PC-3 (cell line): Measurements from ENCODE around the gene ADGRF3. TPM values are rescaled to one million over a fixed set of nuclear protein-coding genes. Genes with fewer than 3 reads are reported as not detected.

Experiments used
- ATAC-seq: fragments of 200-7000 bp; cut with Tn5 transposase; 2 replicates; pipeline ENCODE4 v1.9.1; 2020; ENCODE audit warnings: mild to moderate bottlenecking, moderate library complexity
- Bru-seq: library from RNA; stranded (reverse); fragments of 400-500 nt; gene quantifications from one replicate; lab custom pipeline; 2021; lab: Mats Ljungman, UMichigan
- BruChase-seq, 2 experiments: library from RNA; stranded (reverse); fragments of 400-500 nt; gene quantifications; one replicate each; lab custom pipeline; 2021; lab: Mats Ljungman, UMichigan
- BruUV-seq: library from RNA; stranded (reverse); fragments of 400-500 nt; replicated peaks from 2 replicates; lab custom pipeline; 2021; lab: Mats Ljungman, UMichigan
- CTCF ChIA-PET: fragments of 300-600 bp; sonication (Branson Sonifier 250); formaldehyde crosslinking; loops from one replicate; lab custom pipeline; 2022; ENCODE audit warnings: antibody characterized with exemption; lab: Charles Lee
- POLR2A ChIA-PET: fragments of 300-600 bp; sonication (Branson Sonifier 250); formaldehyde crosslinking; loops from one replicate; lab custom pipeline; 2022; ENCODE audit warnings: antibody characterized with exemption; ENCODE audit not compliant: unreplicated experiment; lab: Charles Lee
- DNase-seq: peaks from one replicate; pipeline ENCODE4 v3.0.0-alpha.2; 2015
- H2AFZ ChIP-seq: fragments of 300-600 bp; sonication (generic); 2 replicates; pipeline ENCODE4 v1.6.0; 2016; ENCODE audit warnings: antibody characterized with exemption, low read length
- H3F3A ChIP-seq: fragments of 300-600 bp; sonication (generic); one replicate; pipeline ENCODE4 v1.6.0; 2017; ENCODE audit warnings: antibody characterized with exemption, low read length, control low read depth, mild to moderate bottlenecking; ENCODE audit not compliant: unreplicated experiment
- H3K27ac ChIP-seq: fragments of 300-600 bp; sonication (generic); 2 replicates; pipeline ENCODE4 v1.5.1; 2016; ENCODE audit warnings: mild to moderate bottlenecking, low read length
- H3K27me3 ChIP-seq: fragments of 300-600 bp; sonication (generic); 2 replicates; pipeline ENCODE4 v1.6.1; 2016; ENCODE audit warnings: low read length, mixed read lengths
- H3K36me3 ChIP-seq: fragments of 300-600 bp; sonication (generic); 2 replicates; pipeline ENCODE4 v1.6.1; 2016; ENCODE audit warnings: low read depth, mixed run types, low read length, mixed read lengths
- H3K4me1 ChIP-seq: fragments of 300-600 bp; sonication (generic); 2 replicates; pipeline ENCODE4 v1.5.1; 2016; ENCODE audit warnings: low read length; ENCODE audit not compliant: insufficient read depth
- H3K4me2 ChIP-seq: fragments of 300-600 bp; sonication (generic); 2 replicates; pipeline ENCODE4 v1.6.0; 2016; ENCODE audit warnings: low read length
- H3K4me3 ChIP-seq: fragments of 300-600 bp; sonication (generic); 2 replicates; pipeline ENCODE4 v1.5.1; 2016; ENCODE audit warnings: mild to moderate bottlenecking, low read length, mixed read lengths
- H3K79me2 ChIP-seq: fragments of 300-600 bp; sonication (generic); 2 replicates; pipeline ENCODE4 v1.6.1; 2017; ENCODE audit warnings: low read length, mixed read lengths
- H3K9ac ChIP-seq: fragments of 300-600 bp; sonication (generic); 2 replicates; pipeline ENCODE4 v1.6.0; 2016; ENCODE audit warnings: mild to moderate bottlenecking, low read length
- H3K9me2 ChIP-seq: fragments of 300-600 bp; sonication (generic); replicated peaks from 2 replicates; pipeline ENCODE4 v1.6.1; 2016; ENCODE audit warnings: mixed run types, low read length, mixed read lengths
- H3K9me3 ChIP-seq: fragments of 300-600 bp; sonication (generic); 2 replicates; pipeline ENCODE4 v1.6.1; 2016; ENCODE audit warnings: low read length, mixed read lengths
- H4K20me1 ChIP-seq: fragments of 300-600 bp; sonication (generic); 2 replicates; pipeline ENCODE4 v1.6.1; 2016; ENCODE audit warnings: low read length, mixed read lengths
- EZH2 ChIP-seq: fragments of 300-600 bp; sonication (generic); IDR thresholded peaks from one replicate; pipeline ENCODE4 v1.6.1; 2017; ENCODE audit warnings: antibody characterized with exemption, mild to moderate bottlenecking, low read length; ENCODE audit not compliant: unreplicated experiment
- EZH2phosphoT487 ChIP-seq: fragments of 300-600 bp; sonication (generic); IDR thresholded peaks from 2 replicates; pipeline ENCODE4 v1.6.1; 2018; ENCODE audit warnings: mild to moderate bottlenecking, antibody characterized with exemption, low read length, borderline replicate concordance
- intact Hi-C: fragments of 100-400 bp; cut with micrococcal nuclease; formaldehyde crosslinking; loops from 2 replicates; pipeline ENCODE4 v1.9.0; 2023
- long read RNA-seq: library from polyadenylated mRNA; unstranded; transcript quantifications from one replicate; pipeline ENCODE4 v2.0.0, GENCODE V29; 2021; ENCODE audit not compliant: unreplicated experiment
- total RNA-seq: library from RNA; depleted of rRNA; stranded (reverse); fragments of >200 nt; gene quantifications from 2 replicates; pipeline ENCODE4 v1.2.3, GENCODE V29; 2014; rRNA removed
- TF ChIP-seq, protein P1 (sequence below): fragments of 300-600 bp; sonication (generic); conservative IDR thresholded peaks from 2 replicates; pipeline ENCODE4 v1.5.1; 2017; ENCODE audit warnings: antibody characterized with exemption, low read depth, mild to moderate bottlenecking, low read length

The ADGRF3 gene, protein sequence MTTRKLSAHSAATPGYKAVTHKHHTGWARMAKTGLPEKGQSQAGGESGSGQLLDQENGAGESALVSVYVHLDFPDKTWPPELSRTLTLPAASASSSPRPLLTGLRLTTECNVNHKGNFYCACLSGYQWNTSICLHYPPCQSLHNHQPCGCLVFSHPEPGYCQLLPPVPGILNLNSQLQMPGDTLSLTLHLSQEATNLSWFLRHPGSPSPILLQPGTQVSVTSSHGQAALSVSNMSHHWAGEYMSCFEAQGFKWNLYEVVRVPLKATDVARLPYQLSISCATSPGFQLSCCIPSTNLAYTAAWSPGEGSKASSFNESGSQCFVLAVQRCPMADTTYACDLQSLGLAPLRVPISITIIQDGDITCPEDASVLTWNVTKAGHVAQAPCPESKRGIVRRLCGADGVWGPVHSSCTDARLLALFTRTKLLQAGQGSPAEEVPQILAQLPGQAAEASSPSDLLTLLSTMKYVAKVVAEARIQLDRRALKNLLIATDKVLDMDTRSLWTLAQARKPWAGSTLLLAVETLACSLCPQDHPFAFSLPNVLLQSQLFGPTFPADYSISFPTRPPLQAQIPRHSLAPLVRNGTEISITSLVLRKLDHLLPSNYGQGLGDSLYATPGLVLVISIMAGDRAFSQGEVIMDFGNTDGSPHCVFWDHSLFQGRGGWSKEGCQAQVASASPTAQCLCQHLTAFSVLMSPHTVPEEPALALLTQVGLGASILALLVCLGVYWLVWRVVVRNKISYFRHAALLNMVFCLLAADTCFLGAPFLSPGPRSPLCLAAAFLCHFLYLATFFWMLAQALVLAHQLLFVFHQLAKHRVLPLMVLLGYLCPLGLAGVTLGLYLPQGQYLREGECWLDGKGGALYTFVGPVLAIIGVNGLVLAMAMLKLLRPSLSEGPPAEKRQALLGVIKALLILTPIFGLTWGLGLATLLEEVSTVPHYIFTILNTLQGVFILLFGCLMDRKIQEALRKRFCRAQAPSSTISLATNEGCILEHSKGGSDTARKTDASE
- total RNA-seq (not detected in 2 replicates), Bru-seq, nascent RNA (percentile 36 among the genes with signal in this experiment), BruChase-seq, experiment 1, labeled RNA remaining after a 6-hour chase (percentile 33 among the genes with signal in this experiment), BruChase-seq, experiment 2, labeled RNA remaining after a 2-hour chase (percentile 31 among the genes with signal in this experiment)
- long read RNA-seq, partial matches to known transcripts, result 0 of 2 reads
- long read RNA-seq, other reads (novel, unspliced or antisense), result 2 of 2 reads

DNA sequence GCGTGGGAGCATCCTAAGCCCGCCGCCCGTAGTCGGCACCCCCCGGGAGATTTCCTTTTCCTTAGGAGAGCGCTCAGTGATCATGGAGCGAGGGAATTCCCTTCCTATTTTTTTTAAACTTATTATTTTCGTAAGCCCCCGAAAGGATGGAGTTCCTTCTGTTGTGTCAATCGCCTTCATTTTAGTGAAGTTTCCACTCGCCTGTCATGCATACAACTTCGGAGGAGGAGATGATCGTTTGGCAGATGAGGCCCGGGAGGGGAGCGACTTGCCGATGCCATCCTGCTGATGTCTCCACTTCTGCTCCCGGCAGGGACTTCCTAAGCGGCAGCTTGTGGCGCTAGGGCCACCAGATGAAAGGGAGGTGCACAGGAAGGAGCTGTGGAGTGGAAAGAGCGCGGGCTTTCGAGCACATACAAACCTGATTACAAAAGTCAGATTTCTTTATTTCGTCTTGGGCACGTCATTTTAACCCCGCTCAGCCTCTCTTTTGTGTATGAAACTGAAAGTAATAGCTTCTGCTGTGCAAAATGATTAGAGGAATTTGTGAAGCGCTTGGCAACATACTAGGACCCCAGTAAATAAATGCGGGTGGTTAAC is at the start of gene ADGRF3:
Gene ADGRF3 (minus strand): TSS at position 336 of the 600 bp plus-strand sequence. CDS start 555 bp downstream, outside the sequence.
- intact Hi-C loops, result loop anchor here (2.0 kb wide), 1 partner anchor 122 kb away; no protein-coding TSS in a partner anchor
- Histone ChIP-seq H2AFZ (peak within 1 kb of the TSS; percentile 86), H3K27me3 (no peaks in the 10 kb centered on the region), H3K9ac (peak within 1 kb of the TSS; percentile 97), H3K36me3 (no peaks in the 10 kb centered on the region), H3K9me2 (no peaks in the 10 kb centered on the region), H3K79me2 (peaks cover 75% of the 10 kb centered on the region), H3F3A (no peaks in the 10 kb centered on the region), H3K27ac (peak within 1 kb of the TSS; percentile 82), H4K20me1 (peaks cover 13% of the 10 kb centered on the region), H3K4me1 (peaks cover 43% of the 10 kb centered on the region), H3K9me3 (no peaks in the 10 kb centered on the region), H3K4me3 (peak within 1 kb of the TSS; percentile 91), H3K4me2 (peak within 1 kb of the TSS; percentile 98)
- BruUV-seq, result TSS peak; percentile 57
- POLR2A ChIA-PET, result no interaction called here
- DNase-seq (peak; percentile 53), ATAC-seq (peak; percentile 39)
- CTCF ChIA-PET, result no interaction called here
- TF ChIP-seq EZH2 (no peak), EZH2phosphoT487 (no peak)
- TF ChIP-seq, protein P1, sequence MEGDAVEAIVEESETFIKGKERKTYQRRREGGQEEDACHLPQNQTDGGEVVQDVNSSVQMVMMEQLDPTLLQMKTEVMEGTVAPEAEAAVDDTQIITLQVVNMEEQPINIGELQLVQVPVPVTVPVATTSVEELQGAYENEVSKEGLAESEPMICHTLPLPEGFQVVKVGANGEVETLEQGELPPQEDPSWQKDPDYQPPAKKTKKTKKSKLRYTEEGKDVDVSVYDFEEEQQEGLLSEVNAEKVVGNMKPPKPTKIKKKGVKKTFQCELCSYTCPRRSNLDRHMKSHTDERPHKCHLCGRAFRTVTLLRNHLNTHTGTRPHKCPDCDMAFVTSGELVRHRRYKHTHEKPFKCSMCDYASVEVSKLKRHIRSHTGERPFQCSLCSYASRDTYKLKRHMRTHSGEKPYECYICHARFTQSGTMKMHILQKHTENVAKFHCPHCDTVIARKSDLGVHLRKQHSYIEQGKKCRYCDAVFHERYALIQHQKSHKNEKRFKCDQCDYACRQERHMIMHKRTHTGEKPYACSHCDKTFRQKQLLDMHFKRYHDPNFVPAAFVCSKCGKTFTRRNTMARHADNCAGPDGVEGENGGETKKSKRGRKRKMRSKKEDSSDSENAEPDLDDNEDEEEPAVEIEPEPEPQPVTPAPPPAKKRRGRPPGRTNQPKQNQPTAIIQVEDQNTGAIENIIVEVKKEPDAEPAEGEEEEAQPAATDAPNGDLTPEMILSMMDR, result no peak

DNA sequence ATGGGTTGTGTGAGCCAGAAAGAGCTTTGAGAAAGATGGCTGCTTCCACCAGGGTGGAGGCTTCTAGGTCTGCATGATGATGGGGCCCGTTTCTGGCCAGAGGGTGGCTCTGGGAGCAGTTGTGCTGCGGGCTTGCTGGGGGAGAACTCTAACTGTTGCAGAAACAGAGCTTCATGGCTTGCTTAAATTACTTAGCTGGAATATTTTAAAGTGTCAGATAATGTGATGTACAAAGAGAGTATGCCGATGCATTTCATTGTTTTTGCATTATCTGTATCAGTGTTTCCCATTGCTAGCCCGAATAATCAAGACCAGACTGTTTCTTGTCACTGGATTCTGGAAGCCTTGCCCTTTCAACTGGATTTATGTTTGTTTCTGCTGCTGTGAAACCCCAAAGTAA is 48.8 kb upstream of the ADGRF3 start:
- ATAC-seq (no peak), DNase-seq (no peak)
- ChIA-PET CTCF (no interaction called here), POLR2A (interaction anchor here (0.6 kb wide), 1 partner anchor 40 kb away, joined by 3 read pairs; no protein-coding TSS in a partner anchor)
- BruUV-seq, result no TSS peak
- H3K4me3 ChIP-seq, result no peak overlapping the region
- no peaks in the 10 kb centered on the region for H4K20me1 ChIP-seq
- H3K36me3 ChIP-seq, result no peaks in the 10 kb centered on the region
- H3K4me2 ChIP-seq, result no peak overlapping the region
- H3K9ac ChIP-seq, result no peak overlapping the region
- H3K79me2 ChIP-seq, result no peaks in the 10 kb centered on the region
- H3K27ac ChIP-seq, result no peak overlapping the region
- H3F3A ChIP-seq, result no peaks in the 10 kb centered on the region
- H3K4me1 ChIP-seq, result no peaks in the 10 kb centered on the region
- no peak for TF ChIP-seq EZH2
- no peak for TF ChIP-seq EZH2phosphoT487
- TF ChIP-seq, protein P1, result no peak
- H3K27me3 ChIP-seq, result no peaks in the 10 kb centered on the region
- H2AFZ ChIP-seq, result no peak overlapping the region
- intact Hi-C loops, result no loop called here
- no peaks in the 10 kb centered on the region for H3K9me3 ChIP-seq
- no peaks in the 10 kb centered on the region for H3K9me2 ChIP-seq
